CMK (cell line): ENCODE measurements around the gene CAPN10.
"Not testable (repeated sequence)": the region's sequence is repeated elsewhere in the genome, so short reads cannot be mapped to it uniquely, and the experiment has no call there.

ENCODE experiments used
- DNase-seq: peaks from one replicate; pipeline ENCODE4 v3.0.0-alpha.2; 2010; ENCODE audit warnings: low read depth

CAPN10 gene

DNA sequence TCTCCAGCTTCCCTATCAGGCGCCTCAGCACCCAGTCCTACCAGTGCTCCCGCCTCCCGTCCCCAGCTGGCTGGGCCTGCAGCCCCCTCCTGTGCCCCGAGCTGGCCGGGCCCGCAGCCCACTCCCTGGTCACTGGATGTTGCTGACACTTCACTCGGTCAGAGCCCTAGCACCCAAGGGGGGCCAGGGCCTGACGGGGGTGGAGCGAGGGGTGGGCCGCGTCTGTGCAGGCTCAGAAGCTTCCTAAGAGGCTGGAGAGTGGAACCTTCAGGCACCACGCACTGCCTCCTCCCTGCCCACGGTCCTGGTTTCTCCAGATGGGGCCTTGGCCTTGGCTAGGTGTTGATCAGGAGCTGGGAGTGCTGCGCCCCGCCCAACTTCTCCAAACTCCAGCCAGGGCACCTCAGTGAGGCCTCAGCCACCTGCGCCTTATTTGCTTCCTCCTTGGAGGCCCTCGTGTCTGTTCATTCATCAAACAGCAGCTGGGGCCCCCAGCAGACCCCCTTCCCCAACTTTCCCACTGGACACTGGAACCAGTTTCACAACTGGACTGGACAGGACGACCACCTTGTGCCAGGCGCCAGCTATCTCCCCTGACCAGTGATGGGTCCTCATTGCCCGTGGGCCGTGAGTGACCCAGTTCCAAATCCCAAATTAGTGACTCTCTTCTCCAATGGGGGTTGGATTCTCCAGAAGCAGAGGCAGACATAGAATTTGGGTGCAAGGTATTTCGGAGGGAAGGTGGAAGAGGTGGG, 16.7 kb downstream of the CAPN10 start:
- no peak for DNase-seq

DNA sequence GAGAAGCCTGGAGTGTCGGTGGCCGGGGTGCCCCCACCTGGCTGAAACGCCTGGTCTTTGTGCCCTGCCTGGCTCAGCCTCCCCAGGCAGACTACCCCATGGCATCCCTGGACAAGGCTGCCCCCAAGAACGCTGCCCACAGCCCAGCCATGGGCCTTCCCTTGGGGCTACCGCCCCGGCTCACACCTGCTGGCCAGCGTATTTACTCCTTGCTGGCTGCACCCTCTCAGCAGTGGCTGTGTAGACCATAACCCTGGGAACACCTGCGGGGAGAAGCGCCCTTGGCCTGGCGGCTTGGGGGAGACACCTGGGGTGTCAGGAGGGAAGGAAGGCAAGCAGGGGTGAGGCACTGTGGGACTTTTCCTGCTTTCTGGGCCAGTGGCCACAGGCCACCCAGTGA, 17.3 kb downstream of the CAPN10 start:
- no peak for DNase-seq

DNA sequence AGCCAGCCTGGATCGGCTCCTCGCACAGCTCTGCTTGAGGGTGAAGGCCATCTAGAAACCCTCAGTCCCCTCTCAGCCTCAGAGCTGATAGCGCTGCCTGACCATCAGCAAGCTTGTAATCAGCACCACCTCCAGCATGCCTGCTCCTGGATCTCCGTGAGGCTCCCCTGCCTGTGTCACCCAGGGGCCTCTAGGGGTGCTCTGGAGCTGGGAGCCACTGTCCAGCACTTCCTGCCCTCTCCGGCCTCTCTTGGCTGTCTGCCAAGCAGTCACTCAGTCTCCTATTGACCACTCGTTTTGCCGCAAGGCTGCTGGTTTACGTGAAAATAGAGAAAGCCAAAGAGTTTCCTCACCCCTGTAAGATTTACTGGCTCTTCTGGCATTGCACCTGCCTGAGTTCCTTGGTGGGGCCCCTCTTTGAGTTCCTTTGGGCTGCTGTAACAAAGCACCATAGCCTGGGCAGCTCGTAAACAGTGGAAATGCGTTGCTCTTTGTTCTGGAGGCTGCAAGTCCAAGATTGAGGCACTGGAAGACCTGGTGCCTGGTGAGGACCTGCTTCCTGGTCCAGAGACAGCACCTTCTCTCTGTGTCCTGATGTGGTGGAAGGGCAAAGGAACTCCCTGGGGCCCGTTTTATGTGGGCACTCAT, 17.9 kb downstream of the CAPN10 start:
- peak; percentile 76 for DNase-seq

DNA sequence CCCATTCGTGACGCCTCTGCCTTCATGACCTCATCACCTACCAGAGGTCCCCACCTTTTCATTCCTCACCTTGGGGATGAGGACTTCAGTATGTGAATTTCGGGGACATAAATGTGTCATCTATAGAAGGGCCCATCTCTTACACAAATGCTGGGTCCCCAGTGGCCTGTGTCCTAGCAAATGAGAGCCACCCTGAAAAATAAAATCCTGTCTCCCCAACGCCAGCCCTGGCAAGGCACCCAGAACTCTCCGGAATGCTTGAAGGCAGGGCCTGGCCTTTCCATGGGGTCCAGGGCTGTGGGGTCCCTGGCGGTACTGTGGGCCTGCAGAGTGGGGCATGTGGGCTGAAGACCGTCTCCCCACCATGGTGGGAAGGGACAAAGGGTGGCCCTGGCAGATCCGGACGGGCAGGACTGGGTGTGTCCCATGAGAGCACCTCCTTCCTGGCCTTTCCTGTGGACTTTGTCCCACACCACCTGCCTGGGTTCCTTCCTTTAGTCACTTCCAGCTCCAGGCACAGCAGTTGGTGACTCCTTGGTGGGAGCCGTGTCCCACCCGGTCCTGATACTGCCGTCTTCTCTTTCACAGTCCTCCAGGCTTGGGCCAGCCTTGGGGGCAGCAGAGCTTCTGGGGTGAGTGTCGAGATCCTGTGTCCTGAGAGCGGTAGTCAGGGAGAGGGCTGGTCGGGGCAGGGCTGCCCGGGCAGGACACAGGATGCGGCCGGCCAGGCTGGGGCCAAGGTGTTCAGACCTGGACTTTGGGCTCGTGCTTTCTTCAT, 18.6 kb downstream of the CAPN10 start:
- DNase-seq, result no peak

DNA sequence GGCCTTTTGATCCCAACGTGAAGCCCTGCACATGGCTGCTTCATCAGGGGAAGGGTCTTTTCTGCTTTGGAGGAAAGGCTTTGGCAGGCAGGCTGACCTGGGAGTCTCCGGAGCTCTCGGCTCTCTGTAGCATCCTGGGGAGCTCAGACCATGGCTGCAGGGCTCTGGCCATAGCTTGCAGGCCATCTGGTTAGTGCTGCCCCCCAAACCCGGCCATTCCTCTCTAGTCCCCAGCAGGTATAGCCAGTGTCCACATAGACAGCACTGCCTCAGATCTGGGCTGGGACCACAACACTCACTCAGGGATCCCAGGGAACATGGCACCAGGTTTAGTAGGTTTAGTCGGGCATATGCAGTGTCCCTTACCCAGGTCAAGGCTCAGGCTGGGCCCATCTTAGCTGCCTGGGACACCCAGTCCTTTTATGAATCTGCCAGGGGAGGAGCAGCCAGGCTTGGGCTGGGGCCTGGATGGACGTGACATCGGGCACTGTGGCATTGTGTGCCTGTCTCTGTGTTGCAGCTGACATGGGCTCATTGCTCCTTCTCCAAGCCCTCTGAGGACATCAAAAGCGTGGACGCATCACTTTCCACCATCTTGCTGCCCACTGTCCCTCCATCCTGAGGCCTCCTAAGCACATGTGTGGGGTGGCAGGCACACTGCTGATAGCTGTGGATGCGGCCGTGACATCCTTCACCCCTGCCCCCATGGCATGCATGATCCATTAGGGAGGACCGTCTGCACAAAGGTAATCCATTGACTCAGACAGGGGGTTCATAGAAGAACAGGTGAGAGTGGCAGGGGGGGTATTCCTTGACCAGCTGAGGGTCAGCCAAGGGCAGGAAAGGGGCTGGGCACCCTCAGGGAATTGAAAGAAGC, 19.6 kb downstream of the CAPN10 start:
- no peak for DNase-seq

DNA sequence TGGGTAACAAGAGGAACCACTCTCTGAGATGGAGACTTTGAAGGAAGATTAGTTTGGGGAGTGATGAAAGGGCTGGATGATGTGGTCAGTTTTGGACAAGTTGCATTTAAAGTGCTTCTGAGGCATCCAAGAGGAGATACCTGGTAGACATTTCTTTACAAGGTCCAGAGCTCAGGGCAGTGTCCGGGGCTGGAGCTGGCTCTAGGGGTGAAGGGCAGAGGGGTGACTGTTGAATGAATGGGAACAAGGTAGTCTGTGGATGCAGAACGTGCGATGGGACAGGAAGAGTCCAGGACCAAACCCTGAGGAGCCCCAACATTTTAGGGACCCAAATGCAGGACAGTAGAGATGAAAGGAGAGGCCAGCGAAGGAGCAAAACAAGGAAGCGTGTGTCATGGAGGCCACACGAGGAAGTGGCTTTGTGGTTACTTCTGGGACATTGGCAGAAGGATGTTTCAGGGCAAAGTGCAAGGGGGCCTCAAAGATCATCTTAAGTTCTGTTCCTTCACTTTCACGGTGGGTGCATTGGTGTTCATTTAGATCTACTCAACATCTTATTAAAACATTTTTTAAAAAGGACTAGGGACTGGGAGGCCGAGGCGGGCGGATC, 25.2 kb downstream of the CAPN10 start:
- DNase-seq, result no peak

DNA sequence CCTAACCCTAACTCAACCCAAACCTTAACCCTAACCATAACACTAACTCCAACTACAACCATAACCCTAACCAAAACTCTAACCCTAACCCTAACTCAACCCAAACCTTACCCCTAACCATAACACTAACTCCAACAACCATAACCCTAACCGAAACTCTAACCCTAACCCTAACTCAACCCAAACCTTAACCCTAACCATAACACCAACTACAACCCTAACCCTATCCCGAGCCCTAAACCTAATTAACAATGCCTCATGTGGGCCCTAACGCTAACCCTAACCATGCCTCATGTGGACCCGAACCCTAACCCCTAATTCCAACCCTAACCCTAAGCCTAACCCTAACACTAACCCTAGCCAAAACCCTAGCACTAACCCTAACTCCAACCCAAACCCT, 27.2 kb downstream of the CAPN10 start:
- DNase-seq, result no peak

DNA sequence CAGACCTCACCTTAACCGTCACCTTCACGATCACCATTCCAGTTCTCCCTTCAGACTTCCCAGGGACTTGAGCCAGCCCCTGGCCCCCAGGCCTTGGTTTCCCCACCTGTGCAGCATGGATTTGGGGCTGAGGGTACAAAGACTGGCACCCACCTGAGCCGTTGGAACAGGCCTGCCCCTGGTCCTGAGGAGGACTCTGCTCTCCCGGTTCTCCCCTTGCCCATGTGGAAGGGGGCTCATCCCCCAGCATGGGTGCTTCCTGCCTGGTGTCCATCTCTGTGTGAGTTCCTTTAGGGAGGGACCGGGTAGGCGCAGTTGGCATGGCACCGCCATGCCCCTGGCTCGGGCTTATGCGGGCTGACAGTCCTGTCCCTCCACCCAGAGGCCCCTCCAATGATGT, 27.9 kb downstream of the CAPN10 start:
- no peak for DNase-seq

DNA sequence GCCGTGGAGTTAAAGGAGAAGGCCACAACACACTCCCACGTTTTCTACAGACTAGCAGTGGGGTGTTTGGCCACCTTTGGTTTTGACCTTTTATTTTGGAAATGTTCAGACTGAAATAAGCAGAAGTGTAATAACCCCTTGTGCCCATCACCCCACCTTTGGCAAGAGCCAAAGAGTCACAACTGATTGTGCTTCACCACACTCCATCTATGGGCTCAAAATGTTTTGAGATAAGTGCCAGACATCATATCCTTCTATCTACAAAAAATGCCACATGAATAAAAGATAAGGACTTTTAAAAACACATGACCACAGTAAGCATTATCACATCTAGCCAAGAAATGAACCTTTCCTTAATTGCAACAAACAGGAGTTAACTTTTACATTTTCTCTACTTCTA, 28.9 kb downstream of the CAPN10 start:
- no peak for DNase-seq

DNA sequence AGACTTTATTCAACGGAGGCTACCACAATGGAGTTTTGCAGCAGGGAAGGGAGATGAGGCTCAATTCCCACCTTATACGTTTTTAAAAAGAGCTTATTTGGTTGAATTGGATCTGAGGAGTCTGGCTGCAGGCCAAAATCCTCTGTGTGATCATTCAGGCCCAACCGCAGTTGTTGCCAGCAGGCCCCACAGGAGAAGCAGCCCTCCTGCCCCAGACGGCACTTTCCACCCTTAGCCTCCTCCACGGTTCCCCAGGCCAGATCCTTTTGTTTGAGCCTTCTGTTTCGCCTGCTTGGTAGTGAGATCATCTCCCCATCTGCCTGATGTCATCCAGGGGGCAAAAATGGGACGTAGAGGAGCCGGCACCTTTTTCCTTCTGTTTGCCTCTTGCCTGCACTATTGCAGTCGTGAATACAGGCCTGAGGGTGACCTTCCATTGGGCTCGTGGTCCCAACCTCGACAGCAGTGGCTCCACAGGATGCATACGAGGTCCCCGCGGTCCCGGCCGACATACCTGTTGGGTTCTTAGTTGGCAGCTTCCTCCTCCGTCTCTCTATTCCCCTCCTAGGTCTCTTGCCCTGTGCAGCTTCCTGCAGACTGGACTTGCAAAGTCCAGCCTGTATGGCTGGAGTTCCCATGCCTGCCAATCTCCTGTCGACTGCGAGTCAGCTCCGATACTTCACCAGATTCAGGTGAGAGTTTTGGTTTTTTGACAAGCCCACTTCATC, 29.4 kb downstream of the CAPN10 start:
- no peak for DNase-seq

DNA sequence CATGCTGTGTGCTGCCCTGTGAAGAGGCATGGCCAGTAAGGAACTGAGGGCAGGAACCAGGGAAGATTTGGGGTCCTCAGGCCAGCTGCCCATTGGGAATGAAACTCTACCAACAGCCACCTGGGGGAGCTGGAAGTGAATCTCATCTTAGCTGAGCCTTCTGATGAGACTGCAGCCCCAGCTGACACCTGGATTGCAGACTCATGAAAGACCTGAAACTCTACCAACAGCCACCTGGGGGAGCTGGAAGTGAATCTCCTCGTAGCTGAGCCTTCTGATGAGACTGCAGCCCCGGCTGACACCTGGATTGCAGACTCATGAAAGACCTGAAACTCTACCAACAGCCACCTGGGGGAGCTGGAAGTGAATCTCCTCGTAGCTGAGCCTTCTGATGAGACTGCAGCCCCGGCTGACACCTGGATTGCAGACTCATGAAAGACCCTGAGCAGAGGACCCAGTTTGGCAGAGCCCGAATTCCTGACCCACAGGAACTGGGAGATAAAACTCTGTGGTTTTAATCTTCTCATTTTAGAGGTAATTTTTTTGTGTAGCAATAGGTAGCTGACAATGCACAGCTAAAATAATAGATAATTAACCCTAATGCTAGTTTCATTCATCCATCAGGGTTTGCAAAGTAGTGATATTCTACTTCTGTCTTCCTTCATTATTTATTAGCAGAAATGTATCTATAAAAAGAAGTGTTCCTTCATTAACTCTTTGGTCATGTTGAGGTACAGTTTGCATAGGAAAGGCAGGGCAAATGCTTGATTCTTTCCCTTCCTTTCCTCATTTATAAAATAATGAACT, 30.5 kb downstream of the CAPN10 start:
- not testable (repeated sequence) for DNase-seq

DNA sequence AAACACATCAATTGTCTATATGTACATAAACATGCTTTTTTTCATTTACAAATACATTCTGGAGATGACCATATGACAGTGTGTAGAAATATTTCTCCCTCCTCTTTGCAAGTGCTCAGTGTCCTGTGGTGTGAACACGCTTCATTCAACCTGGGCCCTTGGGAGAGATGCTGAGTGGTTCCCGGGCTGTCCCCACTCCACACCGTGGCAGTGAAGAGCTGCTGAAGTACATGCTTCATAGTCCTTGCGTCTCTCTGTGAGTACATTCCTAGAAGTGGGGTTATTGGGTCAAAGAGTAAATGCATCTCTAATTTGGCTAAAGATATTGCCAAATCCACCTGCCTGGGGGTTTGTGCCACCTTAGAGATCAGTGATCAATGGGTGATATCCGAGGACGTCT, 32.2 kb downstream of the CAPN10 start:
- no peak for DNase-seq

DNA sequence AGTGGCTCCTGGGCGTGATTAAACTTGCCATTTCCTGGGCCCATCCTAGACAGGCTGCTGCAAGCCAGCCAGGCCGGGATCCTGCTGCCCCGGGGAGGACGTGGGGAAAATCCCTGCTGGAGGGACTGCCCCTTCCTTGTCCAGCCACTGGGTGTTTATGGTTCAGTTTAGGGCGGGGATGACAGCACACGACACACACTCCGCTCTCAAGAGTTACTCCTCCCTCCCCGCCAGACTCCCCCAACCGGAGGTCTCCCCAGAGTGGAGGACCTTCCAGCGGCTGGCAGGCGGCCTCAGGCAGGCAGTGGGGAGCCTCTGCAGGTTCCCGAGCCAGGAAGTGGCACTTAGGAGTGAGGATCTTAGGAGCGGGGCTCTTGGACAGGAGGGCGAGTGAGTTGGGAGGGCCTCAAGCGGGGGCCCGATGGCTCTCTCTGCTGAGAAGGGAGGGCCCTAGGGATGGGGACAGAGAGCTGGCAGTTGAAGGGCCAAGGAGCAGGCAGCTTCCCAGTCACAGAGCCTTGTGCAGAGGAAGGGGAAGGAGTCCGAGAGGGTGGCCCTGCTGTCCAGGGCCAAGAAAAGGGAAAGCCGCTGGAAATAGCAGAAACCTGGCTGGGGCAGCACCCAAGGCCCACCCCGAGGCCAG, 33.1 kb downstream of the CAPN10 start:
- no peak for DNase-seq

DNA sequence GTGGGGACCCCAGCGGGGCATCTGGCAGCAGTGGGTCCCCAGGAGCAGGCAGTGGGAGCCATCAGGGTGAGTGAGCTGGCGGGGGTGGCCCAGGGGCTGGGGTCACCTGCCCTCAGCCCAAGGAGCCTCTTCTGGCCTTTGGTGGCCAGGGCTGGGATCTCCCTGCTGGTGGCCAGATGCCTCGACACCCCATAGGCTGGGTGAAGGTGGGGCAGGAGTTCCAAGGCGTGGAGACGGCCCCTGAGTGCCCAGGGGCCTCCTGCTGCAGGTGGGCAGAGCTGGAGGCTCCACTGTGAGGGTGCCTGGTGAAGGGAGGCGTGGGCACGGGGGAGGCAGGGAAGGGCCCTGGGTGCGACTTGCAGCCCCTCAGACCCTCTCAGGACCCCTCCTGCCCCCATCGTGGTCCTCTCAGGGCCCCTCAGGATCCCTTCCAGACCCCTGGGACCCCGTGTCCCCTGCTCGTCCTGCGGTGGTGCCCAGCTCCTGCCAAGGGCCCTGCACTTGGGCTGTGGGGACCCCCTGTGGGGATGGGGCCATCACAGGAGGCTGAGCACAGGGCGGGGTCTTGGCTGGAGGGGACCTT, 33.7 kb downstream of the CAPN10 start:
- DNase-seq, result no peak

DNA sequence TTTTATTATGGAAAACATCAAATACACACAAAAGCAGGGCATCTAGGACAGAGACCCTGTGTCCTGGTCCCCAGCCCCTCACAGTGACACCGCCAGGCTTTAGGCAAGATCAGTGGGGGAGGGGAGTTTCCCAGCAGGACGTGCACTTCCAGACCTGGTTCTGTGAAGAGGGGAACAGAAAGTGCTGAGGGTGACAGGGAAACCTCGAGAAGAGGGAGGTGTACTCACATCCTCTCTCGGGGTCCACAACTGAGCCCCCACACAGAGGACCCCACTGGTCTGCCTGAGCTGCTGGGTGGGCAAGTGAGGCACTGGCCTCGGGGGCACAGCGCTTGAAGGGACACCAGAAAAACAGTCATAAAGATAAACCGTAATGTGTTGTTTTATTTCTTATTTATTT, 34.3 kb downstream of the CAPN10 start:
- DNase-seq, result no peak

DNA sequence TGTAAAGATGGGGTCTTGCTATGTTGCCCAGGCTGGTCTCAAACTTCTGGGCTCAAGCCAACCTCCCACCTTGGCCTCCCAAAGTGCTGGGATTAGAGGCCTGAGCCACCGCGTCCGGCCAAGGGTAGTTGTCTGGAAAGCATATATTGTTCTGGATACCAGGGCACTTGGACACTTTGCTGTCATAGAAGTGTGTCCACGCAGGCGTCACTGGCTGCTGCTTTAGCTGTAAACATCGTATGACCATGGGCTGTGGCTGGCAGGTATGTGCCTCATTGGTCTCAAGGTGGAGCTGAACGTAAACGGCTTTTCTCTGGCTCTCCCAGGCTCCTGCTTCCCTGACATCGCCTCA, 35.5 kb downstream of the CAPN10 start:
- no peak for DNase-seq

DNA sequence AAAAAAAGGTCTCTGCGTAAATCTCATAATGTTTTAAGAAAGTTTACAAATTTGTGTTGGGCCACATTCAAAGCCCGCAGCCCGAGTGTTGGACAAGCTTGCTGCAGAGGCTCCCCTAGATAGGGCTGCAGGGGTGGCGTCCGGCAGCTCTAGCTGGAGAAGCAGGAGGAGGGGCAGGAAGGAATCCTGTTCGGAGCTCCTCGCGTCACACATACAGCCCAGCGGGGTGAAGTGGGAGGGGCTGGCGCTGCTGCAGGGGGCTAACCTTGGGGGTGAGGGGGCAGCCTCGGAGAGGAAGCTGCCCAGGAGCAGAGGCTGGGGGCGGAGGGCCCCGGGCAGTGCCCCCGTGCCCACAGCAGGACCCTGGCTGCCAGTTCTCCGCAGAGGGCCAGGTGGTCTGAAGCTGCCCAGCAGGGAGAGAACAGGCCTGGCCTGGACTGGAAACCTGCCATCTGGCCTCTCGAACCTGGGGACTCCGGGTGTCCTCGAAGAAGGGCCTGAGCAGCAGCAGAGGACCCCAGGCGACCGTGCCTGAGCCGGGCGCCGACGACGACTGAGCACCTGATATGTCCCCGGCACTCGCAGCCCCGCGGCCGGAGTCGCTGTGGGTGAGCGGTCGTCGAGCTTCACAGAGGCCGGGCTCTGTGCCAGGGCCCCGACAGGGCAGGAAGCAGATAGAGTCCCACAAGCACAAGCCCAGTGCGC, 36.1 kb downstream of the CAPN10 start:
- DNase-seq, result no peak

DNA sequence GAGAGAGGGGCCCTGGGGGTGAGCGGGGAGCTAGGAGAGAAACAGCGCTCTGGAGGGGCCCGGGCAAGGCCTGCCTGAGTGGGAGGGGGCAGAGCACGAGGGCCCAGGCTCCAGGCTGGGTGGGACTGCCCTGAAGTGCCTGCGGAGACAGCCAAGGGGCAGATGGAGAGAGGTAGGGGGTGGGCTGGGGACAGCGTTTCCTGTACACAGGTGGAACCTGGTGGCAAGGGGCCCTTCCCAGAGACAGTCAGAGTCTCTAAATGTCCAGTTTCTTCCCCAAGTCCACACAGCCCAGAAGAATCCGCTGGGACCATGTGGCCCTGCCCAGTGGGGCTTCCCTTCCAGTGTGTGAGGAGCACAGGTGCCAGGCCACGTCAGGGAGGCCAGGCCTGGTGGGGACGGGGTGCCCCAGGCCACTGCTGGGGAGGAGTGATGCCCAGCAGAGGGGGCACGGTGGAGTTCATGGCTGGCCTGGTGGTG, 37.0 kb downstream of the CAPN10 start:
- DNase-seq, result no peak
